ENCODE results near the gene SHISA4.
A peak's percentile ranks its signal among the peaks of the same experiment; 100 is the strongest.
"Not testable (repeated sequence)": the region's sequence is repeated elsewhere in the genome, so short reads cannot be mapped to it uniquely, and the experiment has no call there.

The SHISA4 gene

DNA sequence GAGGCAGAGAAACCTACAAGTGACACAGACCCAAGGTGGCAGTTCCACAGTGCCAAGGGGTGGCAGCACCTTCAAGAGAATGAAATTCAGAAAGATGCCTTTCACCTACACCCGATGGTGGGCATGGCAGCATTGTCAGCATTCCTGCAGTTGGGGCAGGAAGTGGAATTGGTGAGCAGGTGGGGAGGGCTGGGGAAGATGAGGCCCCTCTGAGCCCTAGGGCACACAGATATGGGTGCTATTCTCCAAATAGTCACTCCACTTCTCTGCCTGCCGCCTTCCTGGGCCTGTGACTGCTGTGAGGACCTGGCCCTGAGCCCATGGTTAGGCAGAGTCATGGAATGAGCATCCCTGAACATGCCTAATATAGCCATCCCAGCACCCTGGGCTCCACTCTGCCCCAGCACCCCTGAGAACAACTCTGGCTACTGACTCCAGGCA, 8.3 kb downstream of the SHISA4 start:
- H3K27ac ChIP-seq = peak overlapping the region; percentile 76 to 95
- peak; percentile 70 to 93 for DNase-seq
- H3K36me3 ChIP-seq = peaks cover 37 to 44% (median 39%) of the 10 kb centered on the region in 3 donors
- H3K4me1 ChIP-seq = peaks cover 0 to 97% (median 74%) of the 10 kb centered on the region in 4 donors
- TF ChIP-seq, protein P1, sequence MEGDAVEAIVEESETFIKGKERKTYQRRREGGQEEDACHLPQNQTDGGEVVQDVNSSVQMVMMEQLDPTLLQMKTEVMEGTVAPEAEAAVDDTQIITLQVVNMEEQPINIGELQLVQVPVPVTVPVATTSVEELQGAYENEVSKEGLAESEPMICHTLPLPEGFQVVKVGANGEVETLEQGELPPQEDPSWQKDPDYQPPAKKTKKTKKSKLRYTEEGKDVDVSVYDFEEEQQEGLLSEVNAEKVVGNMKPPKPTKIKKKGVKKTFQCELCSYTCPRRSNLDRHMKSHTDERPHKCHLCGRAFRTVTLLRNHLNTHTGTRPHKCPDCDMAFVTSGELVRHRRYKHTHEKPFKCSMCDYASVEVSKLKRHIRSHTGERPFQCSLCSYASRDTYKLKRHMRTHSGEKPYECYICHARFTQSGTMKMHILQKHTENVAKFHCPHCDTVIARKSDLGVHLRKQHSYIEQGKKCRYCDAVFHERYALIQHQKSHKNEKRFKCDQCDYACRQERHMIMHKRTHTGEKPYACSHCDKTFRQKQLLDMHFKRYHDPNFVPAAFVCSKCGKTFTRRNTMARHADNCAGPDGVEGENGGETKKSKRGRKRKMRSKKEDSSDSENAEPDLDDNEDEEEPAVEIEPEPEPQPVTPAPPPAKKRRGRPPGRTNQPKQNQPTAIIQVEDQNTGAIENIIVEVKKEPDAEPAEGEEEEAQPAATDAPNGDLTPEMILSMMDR (IDR thresholded peaks at IDR 0.05) = no peak
- H3K27me3 ChIP-seq = no peaks in the 10 kb centered on the region
- H3K4me3 ChIP-seq = no peak overlapping the region
- intact Hi-C loops (cut with DNase I; ENCODE audit: low total_unique reads) = loop anchor here (5.0 kb wide), 2 partner anchors 45 to 75 kb away; no protein-coding TSS in a partner anchor
- H3K9me3 ChIP-seq = no peaks in the 10 kb centered on the region

DNA sequence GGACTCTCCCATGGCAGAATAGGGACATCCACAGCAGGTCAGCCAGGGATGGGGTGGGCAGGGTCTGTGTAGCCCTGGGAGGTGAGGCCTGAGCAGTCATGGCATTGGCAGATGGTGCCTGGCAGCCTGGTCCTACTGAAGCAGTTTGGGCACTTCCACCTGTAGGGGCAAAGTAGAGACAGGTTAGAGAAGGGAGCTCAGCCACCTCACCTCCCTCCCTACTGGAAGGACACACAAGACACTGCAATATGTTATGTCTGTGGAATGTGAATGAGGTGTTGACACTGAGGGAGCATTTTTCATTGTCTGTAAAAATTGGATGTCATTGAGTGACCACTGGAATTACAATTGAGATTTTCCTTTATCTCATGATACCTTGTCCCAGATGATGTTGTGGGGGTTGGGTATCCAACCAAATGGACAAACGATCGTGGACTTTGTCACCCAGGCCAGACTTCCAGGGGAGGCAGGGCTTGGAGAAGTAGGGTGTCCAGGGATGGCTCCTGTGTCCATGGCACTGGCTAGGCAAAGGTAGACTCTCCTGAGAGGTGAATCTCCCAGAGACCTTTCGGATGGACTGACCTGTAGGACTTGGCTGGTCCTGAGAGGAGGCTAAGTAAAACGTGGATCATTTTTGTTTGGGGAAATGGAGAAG, 9.7 kb downstream of the SHISA4 start:
- Histone ChIP-seq H3K36me3 (peaks cover 37 to 44% (median 39%) of the 10 kb centered on the region in 3 donors), H3K27ac (peak overlapping the region; percentile 76 to 95), H3K4me3 (no peak overlapping the region), H3K9me3 (no peaks in the 10 kb centered on the region), H3K4me1 (peaks cover 6 to 97% (median 83%) of the 10 kb centered on the region in 4 donors), H3K27me3 (no peaks in the 10 kb centered on the region)
- intact Hi-C loops (cut with DNase I; ENCODE audit: low total_unique reads) = loop anchor here (5.0 kb wide), 2 partner anchors 44 to 74 kb away; no protein-coding TSS in a partner anchor
- DNase-seq = no peak
- TF ChIP-seq, protein P1 (IDR thresholded peaks at IDR 0.05) = no peak

GRCh38 chr1:201898992-201899391, 10.3 kb downstream of the SHISA4 start:
- H3K27me3 ChIP-seq = no peaks in the 10 kb centered on the region
- no peak for DNase-seq
- intact Hi-C loops (cut with DNase I; ENCODE audit: low total_unique reads) = loop anchor here (5.0 kb wide), 2 partner anchors 43 to 73 kb away; no protein-coding TSS in a partner anchor
- H3K27ac ChIP-seq = peak overlapping the region; percentile 76 to 95
- peaks cover 37 to 44% (median 39%) of the 10 kb centered on the region in 3 donors for H3K36me3 ChIP-seq
- H3K9me3 ChIP-seq = no peaks in the 10 kb centered on the region
- H3K4me3 ChIP-seq = no peak overlapping the region
- peaks cover 10 to 97% (median 87%) of the 10 kb centered on the region in 4 donors for H3K4me1 ChIP-seq
- TF ChIP-seq, protein P1 (IDR thresholded peaks at IDR 0.05) = no peak

- TF ChIP-seq, protein P1 (IDR thresholded peaks at IDR 0.05) = no peak
- no peak overlapping the region for H3K4me3 ChIP-seq
- no peak for DNase-seq
- H3K36me3 ChIP-seq = peaks cover 37 to 44% (median 39%) of the 10 kb centered on the region in 3 donors
- H3K27ac ChIP-seq = peak overlapping the region; percentile 76 to 95
- peaks cover 10 to 97% (median 90%) of the 10 kb centered on the region in 4 donors for H3K4me1 ChIP-seq
- H3K9me3 ChIP-seq = no peaks in the 10 kb centered on the region
- intact Hi-C loops (cut with DNase I; ENCODE audit: low total_unique reads) = loop anchor here (5.0 kb wide), 2 partner anchors 42 to 72 kb away; no protein-coding TSS in a partner anchor
- H3K27me3 ChIP-seq = no peaks in the 10 kb centered on the region
These were observed 11.2 kb downstream of the SHISA4 start for GRCh38 chr1:201899683-201900429.

DNA sequence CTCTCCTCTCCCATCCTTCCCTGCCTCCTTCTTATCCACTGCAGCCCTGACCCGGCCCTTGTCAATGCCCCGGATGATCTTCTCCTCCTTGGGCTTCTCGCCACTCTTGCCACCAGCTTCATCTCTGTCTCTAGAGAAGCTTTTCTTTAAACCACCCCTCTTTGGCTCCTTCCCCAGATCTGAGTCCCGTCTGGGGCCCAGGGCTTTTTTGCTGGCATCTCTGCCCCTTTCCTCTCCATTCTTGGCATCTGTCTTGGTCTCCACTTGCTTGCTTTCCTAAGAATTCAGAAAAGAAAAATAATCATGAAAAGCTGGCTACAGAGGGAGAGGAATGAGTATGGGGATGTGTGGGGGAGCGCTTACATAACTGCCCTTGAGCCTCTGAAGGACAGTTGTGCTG, 11.8 kb downstream of the SHISA4 start:
- peaks cover 10 to 97% (median 90%) of the 10 kb centered on the region in 4 donors for H3K4me1 ChIP-seq
- H3K4me3 ChIP-seq = no peak overlapping the region
- peak in 1 of 2 donors; percentile 84 for DNase-seq
- H3K36me3 ChIP-seq = peaks cover 38 to 44% (median 39%) of the 10 kb centered on the region in 3 donors
- intact Hi-C loops (cut with DNase I; ENCODE audit: low total_unique reads) = no loop called here
- TF ChIP-seq, protein P1 (IDR thresholded peaks at IDR 0.05) = no peak
- no peaks in the 10 kb centered on the region for H3K9me3 ChIP-seq
- no peaks in the 10 kb centered on the region for H3K27me3 ChIP-seq
- peak overlapping the region; percentile 76 to 95 for H3K27ac ChIP-seq

DNA sequence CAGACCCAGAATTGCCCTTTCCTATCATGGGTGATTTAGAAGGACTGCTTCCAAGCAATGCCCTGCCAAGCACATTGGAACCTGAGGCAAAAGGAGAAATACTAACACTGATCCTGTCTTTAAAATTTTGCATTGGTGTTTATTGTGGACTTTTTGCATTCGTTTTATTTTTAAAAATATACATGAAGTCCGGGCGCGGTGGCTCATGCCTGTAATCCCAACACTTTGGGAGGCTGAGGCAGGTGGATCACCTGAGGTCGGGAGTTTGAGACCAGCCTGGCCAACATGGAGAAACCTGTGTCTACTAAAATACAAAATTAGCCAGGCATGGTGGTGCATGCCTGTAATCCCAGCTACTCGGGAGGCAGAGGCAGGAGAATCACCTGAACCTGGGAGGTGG, 12.3 kb downstream of the SHISA4 start:
- peak overlapping the region; percentile 76 to 95 for H3K27ac ChIP-seq
- H3K36me3 ChIP-seq = peaks cover 39 to 44% (median 44%) of the 10 kb centered on the region in 3 donors
- DNase-seq; H3K4me3 ChIP-seq; H3K9me3 ChIP-seq; intact Hi-C loops (cut with DNase I; ENCODE audit: low total_unique reads); H3K27me3 ChIP-seq: not testable (repeated sequence)
- peaks cover 10 to 98% (median 91%) of the 10 kb centered on the region in 4 donors for H3K4me1 ChIP-seq
